Activated CD8-positive, alpha-beta memory T cell treated with anti-CD3 and anti-CD28 coated beads for 48 hours (primary cell): ENCODE measurements around the gene KRTAP4-7.
"Not testable (repeated sequence)": the region's sequence is repeated elsewhere in the genome, so short reads cannot be mapped to it uniquely, and the experiment has no call there.

Source experiments
- DNase-seq, 3 experiments: peaks; one replicate each; pipeline ENCODE4 v3.0.0-alpha.2; 2020; ENCODE audit warnings: low read depth in 2 of 3, low spot score in 2 of 3

The KRTAP4-7 gene

DNA sequence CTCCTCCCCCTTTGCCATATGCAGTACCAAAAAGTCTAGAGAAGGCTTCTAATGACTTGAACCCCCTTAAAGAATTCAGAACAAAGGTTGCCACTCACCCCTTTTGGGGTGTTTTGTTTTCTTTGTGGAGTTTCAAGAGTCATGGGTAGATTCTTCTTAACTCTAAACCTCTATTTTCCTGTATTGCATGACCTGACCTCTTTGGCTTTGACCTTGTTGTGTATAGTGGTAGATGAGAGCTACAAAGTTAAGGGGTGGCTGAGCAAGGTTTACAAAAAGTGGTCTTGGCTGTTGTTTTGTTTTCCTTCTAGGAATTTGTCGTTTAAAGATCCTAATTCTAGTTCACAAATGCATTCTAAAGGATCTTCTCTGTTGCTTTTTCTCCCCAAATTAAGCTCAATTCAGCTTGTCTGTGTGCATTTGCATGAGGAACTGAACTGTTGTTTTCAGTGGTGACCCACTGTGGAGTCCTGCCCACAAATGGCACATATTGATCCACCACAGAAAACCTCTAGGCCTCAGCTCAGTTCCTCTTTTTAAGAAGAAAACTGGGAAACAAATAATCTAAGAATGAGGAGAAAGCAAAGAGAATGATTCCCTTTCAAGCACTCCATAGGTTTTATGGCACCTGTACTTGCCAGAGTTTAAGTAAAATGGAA is 24.9 kb downstream of the KRTAP4-7 start:
- not testable (repeated sequence) for DNase-seq

DNA sequence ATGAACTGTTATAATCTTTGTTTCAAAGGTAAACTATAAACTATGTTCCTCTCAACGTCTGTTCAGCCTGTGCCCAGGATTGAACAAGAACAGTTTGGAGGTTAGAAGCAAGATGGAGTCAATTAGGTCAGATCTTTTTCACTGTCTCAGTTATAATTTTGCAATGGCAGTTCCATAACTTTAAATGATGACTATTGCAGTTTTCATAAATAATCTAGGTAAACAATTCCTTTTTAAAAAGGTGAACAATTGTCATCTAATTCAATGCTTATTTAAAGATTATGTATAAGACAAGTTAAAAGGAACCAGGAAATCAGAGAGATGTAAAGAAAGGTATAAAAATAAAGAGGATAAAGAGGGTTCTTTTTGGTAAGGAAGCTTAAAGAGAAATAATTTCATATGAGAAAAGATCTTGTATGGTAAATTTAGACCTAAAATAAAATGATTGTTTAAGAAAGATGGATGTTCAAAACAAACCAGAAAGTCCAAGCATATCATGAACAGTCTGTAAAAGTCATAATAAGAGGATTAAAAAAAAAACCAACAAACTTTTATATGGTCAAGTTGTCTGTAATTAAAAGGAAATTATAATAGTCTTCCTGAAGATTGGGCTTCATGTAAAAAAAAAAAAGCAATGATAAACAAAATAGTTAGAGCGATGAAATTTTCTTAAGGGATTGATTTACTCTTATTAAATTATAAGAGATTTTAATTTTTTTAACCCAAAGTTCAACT is 27.4 kb downstream of the KRTAP4-7 start:
- DNase-seq: no peak

DNA sequence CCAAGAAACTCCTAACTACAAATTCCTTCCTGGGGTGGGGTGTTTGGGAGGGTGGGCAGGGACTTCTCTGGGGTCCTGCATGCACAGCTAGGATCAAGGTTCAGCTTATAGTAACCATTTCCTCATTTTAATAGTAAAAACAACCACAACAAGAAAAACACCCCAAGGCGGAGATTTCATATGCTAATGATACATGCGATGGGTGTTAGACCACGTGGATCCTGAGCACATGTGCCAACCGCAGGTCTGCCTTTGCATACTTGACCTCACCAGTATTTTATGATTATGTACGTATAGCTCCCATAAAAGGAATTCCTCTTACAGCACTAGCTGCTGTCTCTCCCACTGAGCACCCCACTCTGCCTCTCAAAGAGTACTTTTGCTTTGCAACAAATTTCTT is 32.3 kb downstream of the KRTAP4-7 start:
- no peak for DNase-seq

DNA sequence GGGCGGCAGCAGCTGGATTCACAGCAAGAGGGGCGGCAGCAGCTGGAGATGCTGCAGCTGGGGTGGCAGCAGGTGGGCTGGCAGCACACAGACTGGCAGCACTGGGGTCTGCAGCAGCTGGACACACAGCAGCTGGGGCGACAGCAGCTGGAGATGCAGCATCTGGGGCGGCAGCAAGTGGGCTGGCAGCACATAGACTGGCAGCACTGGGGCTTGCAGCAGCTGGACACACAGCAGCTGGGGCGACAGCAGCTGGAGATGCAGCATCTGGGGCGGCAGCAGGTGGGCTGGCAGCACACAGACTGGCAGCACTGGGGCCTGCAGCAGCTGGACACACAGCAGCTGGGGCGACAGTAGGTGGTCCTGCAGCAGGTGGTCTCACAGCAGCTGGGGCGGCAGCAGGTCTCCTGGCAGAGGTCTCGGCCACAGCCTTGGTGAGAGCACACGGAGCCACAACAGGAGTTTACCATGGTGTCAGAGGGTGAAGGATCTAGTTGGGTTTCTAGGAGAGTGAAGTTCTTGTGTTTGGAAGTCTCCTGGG is 34.0 kb downstream of the KRTAP4-7 start, which contains the start of gene KRTAP4-11:
TSS of gene KRTAP4-11 (minus strand) at position 528 of the 541 bp plus-strand sequence. CDS start at position 470, 58 bp downstream.
- not testable (repeated sequence) for DNase-seq

DNA sequence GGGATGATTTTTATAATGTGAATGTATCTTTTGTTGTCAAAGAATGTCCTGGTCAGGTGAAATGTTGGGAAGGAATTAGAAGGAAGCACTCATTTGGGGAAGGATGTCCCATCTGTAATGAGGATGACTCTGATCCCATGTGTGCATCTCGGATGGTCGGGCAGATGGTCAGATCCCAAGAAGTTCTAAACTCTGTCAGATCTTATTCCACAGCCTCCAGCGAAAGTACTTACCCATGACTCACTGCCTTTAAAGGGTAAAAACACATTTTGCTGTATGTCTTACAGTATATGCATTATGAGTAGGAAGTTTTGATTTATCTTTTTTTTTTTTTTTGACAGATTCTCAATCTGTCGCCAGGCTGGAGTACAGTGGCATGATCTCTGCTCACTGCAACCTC is 34.8 kb downstream of the KRTAP4-7 start:
- no peak for DNase-seq

DNA sequence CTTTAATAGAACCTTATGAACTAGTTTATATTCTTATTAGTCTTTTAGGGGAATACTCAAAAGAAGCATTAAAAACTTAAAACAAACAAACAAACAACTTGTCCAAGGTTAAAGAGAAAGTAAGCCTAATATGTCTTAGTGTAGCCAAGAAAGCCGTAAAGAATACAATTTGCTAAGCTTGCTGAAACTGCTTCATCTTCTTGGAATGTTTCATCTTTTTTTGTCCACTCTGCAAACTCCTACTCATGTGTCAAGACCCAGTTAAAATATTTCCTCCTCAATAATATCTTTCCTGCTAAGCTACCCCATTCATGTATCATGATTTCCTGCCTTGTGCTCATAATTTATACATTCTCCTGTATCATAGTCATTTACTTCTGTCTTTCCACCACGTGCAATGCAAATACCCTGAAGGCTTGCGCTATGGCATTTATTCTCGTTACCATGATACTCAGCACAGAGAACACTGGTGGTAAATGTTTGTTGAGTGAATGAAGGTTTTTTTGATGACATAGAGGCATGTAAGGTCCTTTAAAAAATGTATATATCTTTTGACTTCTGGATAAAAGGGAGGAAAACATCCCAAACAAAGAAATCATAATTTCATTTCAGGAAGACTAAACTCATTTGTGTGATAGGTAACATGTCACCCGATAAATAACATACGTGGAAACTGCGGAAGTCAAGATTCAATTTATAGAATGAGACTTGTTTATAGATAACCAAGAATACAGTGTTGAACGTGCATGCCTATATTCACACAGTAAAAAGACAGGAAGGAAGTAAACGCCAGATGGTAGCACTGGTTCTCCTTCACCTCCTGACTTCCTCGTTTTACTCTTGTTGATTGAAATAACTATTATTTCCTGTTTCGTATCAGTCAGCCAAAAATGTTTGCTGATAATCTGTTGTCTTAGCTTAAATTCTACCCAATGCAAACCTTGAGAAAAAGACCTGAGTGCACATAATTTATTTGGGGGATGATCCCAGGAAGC is 36.0 kb downstream of the KRTAP4-7 start:
- not testable (repeated sequence) for DNase-seq

DNA sequence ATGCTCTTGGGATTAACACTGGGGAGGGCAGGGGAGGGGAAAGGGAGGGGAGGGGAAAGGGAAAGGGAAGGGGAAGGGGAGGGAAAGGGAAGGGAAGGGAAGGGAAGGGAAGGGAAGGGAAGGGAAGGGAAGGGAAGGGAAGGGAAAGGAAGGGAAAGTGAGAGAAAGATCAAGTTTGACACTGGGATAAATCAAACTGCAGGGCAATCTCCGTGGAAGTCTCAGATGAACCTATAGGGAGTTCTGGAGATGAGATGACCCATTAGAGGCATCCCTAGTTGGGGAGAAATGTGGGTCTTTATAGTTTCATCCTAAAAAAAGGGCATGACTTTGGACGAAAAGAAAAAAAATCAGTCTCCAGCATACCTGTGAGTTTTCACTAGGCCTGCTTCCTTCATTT is 37.8 kb downstream of the KRTAP4-7 start:
- DNase-seq: no peak

DNA sequence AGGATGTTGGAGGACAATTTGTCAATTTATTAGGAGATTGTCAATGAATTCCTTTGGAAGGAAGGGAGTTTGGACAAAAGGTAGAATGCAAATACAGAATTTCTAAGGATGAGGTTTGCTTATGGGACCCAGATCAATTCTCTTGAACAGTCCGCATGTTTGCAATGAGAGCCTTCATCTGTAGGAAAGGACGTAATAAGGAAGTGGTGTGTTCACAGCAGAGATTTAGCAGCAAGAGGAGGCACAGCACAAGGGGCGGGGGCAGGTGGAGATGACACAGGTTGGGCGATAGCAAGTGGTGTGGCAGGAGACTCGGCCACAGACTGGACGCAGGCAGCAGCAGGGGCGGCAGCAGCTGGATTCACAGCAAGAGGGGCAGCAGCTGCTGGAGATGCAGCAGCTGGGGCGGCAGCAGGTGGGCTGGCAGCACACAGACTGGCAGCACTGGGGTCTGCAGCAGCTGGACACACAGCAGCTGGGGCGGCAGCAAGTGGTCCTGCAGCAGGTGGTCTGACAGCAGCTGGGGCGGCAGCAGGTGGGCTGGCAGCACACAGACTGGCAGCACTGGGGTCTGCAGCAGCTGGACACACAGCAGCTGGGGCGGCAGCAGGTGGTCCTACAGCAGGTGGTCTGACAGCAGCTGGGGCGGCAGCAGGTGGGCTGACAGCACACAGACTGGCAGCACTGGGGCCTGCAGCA is 39.5 kb downstream of the KRTAP4-7 start:
- DNase-seq: not testable (repeated sequence)

DNA sequence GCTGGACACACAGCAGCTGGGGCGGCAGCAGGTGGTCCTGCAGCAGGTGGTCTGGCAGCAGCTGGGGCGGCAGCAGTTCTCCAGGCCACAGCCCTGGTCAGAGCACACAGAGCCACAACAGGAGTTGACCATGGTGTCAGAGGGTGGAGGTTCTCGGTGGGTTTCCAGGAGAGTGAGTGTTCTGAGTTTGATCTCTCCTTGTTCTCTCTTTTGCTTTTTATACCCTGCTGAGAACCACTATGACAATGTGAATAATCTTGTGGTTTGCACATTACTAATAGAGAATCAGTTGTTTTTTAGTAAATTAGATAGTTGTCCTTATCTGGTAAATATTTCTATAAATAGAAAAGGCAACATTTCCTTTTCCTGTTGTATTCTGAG is 40.0 kb downstream of the KRTAP4-7 start, which contains the start of gene KRTAP4-12:
TSS of gene KRTAP4-12 (minus strand) at position 192 of the 381 bp plus-strand sequence. CDS start at position 132, 60 bp downstream.
- DNase-seq: not testable (repeated sequence)

DNA sequence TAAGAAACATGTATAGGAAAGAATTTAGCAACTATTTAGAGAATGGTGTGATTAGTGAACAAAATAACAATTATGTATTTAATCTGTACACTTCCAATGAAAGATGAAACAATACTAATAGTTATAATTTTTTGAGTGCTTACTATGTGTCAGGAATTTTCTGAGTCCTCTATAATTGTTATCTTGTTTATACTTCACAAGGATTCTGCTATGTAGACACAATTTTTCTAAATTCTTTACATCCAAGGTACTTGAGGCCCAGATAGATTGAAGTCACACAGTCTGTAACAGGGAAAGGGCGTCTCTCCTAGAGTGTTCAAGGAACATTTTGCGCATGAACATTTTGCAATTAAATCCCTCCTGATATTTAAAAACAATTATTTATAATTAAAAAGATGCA is 41.1 kb downstream of the KRTAP4-7 start:
- DNase-seq: no peak

DNA sequence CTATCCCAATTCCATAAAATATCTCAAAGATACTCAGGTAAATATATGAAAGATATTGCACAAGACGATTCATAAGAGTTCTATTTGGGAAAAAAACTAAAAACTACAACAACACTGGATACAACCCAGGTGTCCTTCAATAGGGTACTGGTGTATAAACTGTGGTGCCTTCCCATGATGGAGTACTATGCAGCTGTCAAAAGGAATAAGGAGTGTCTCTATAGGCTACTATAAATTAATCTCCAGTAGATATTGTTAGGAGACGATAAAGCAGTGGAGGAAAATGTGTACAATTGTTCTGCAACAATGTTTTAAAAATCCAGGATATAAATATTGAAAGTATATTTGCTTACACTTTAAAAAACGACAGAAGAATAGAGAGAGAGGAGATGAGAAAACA is 42.5 kb downstream of the KRTAP4-7 start:
- DNase-seq: no peak

DNA sequence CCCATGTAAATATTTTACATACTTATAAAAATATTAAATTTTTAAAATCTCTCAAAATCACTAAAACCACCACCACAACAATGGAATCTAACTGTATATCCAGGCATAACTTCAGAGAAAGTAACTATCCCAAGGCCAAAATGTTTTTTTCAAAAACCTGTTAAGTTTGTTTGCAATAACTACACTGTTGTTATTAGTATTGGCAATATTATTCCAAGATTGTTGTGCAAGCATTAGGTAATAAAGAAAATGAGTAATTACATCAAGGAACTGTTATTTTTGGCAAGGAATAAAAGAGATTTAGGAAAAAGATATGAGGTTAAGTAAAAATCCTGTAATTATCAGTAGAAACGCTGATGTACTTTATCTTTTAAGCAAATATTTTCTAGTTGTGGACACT is 43.4 kb downstream of the KRTAP4-7 start:
- DNase-seq: no peak

DNA sequence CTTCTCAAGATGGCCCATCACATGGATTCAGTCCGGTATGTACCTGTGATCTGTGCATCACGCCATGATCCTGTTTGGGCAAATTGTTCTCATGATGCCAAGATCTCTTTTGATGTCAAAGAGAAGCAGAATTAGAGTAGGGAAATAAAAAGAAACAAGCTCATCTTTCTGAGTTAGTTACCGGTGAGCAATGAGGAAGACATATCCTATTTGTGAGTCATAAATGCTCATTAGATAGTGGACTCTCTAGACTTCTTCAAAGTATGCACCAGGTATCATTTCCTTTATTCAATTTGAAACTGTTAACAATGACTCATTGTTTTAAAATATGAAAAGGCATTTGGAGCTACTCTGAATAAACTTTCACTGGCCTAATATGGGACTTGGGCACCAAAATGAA is 48.0 kb downstream of the KRTAP4-7 start:
- DNase-seq: no peak

DNA sequence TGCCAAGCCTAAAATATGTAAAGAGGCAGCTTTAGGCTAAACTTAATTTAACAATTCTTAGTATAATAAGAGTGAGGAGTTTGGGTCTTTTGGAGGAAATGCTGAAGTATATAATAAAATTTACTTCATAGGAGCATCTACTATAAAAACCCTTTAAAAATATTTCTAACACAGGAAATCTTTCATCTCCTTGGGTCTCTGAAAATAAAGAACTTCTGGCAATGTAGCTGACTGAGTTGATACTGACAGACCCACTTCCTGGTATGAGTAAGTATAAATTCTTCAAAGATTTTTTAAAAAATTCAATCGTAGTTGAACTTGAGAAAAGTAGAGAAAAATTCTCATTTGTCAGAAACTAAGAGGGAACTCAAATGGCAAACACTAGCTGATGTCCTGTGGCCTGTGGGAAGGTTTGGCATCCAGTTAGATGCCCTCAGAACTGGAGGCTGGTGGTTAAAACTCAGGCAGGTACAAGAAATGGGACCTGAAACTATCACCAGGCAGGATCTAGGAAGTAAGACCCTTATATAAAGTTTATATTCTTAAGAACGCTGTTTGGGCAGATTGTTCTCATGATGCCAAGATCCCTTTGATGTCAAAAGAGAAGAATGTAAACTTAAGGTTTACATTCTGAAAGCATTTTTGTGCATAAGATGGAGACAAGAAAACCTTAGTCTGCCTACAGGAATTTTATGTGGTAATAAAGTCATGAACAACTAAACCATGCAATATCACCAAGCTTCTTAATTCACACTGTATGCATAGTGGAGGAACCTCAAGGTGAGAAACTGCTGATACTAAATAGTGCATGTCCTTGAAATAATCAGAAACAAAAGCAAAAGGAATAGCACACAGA is 50.2 kb downstream of the KRTAP4-7 start:
- no peak for DNase-seq
